Endothelial cell (in vitro differentiated cells): ENCODE results near the gene BCAS1. TPM values are rescaled to one million over a fixed set of nuclear protein-coding genes. Genes with fewer than 3 reads are reported as not detected.

Experiments used
- DNase-seq: peaks from one replicate; pipeline ENCODE4 v3.0.0; 2021; ENCODE audit warnings: low spot score
- H3K27ac Mint-ChIP-seq: one replicate; pipeline ENCODE4 v1.8.0; 2021; ENCODE audit warnings: mixed read lengths, inconsistent platforms; ENCODE audit not compliant: unreplicated experiment
- H3K27me3 Mint-ChIP-seq: one replicate; pipeline ENCODE4 v1.8.0; 2021; ENCODE audit warnings: mild to moderate bottlenecking, moderate library complexity, mixed read lengths, inconsistent platforms; ENCODE audit not compliant: unreplicated experiment
- H3K36me3 Mint-ChIP-seq: one replicate; pipeline ENCODE4 v1.8.0; 2021; ENCODE audit warnings: mild to moderate bottlenecking, low read depth, mixed read lengths, inconsistent platforms; ENCODE audit not compliant: unreplicated experiment
- H3K4me1 Mint-ChIP-seq: one replicate; pipeline ENCODE4 v1.8.0; 2021; ENCODE audit warnings: mild to moderate bottlenecking, mixed read lengths, inconsistent platforms; ENCODE audit not compliant: unreplicated experiment
- H3K4me3 Mint-ChIP-seq: one replicate; pipeline ENCODE4 v1.8.0; 2021; ENCODE audit warnings: mild to moderate bottlenecking, mixed read lengths, inconsistent platforms; ENCODE audit not compliant: unreplicated experiment
- H3K9me3 Mint-ChIP-seq: one replicate; pipeline ENCODE4 v1.8.0; 2021; ENCODE audit warnings: mixed read lengths, inconsistent platforms; ENCODE audit not compliant: unreplicated experiment
- total RNA-seq: library from RNA; stranded (reverse); fragmentation: NEBNext Ultra II Directional; extraction: Animal tissue kit (Norgen Biotek cat#: 25700); gene quantifications from one replicate; pipeline ENCODE4 v1.2.1, GENCODE V29; 2021; ENCODE audit not compliant: unreplicated experiment
- TF ChIP-seq, protein P1 (sequence below): fragments of 200-600 bp; sonication (generic); IDR thresholded peaks from one replicate; pipeline ENCODE4 v1.5.0; 2021; ENCODE audit warnings: antibody characterized with exemption; ENCODE audit not compliant: unreplicated experiment

BCAS1 gene
- total RNA-seq, 1 donor from 2014 or later: 0.05 TPM

DNA sequence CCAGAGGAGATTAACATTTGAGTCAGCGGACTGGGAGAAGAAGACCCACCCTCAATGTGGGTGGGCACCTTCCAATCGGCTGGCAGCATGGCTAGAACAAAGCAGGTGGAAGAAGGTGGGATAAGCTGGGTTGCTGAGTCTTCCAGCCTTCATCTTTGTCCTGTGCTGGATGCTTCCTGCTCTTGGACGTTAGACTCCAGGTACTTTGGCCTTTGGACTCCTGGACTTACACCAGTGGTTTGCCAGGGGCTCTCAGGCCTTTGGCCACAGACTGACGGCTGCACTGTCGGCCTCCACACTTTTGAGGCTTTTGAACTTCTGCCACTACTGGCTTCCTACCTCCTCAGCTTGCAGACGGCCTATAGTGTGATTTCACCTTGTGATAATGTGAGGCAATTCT lies 50.8 kb downstream of the BCAS1 start:
- Mint-ChIP-seq H3K4me3 (no peak overlapping the region), H3K27me3 (no peaks in the 10 kb centered on the region), H3K4me1 (peaks cover 6% of the 10 kb centered on the region), H3K36me3 (no peaks in the 10 kb centered on the region), H3K27ac (no peak overlapping the region), H3K9me3 (no peaks in the 10 kb centered on the region)
- TF ChIP-seq, protein P1, sequence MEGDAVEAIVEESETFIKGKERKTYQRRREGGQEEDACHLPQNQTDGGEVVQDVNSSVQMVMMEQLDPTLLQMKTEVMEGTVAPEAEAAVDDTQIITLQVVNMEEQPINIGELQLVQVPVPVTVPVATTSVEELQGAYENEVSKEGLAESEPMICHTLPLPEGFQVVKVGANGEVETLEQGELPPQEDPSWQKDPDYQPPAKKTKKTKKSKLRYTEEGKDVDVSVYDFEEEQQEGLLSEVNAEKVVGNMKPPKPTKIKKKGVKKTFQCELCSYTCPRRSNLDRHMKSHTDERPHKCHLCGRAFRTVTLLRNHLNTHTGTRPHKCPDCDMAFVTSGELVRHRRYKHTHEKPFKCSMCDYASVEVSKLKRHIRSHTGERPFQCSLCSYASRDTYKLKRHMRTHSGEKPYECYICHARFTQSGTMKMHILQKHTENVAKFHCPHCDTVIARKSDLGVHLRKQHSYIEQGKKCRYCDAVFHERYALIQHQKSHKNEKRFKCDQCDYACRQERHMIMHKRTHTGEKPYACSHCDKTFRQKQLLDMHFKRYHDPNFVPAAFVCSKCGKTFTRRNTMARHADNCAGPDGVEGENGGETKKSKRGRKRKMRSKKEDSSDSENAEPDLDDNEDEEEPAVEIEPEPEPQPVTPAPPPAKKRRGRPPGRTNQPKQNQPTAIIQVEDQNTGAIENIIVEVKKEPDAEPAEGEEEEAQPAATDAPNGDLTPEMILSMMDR: no peak
- no peak for DNase-seq

DNA sequence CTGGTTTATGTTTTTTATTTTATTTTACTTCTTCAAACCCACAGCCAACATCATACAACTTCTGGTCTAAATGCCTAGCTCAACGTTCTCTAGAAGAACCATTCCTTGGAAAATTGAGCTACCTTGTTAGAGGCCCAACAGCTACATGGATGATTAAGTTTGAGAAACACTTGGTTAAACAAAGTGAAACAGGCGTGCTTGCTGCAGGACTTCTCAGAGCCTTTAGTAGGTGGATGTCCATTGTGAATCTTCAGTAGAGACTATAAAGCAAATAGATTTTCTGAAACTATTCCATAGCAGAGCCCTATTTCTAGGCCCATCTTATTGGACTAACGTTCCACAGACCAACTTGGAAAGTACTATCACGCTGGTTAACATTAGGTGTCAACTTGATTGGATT lies 51.3 kb downstream of the BCAS1 start:
- Mint-ChIP-seq H3K9me3 (no peaks in the 10 kb centered on the region), H3K4me1 (peaks cover 9% of the 10 kb centered on the region), H3K36me3 (no peaks in the 10 kb centered on the region), H3K4me3 (no peak overlapping the region), H3K27me3 (no peaks in the 10 kb centered on the region), H3K27ac (no peak overlapping the region)
- no peak for DNase-seq
- TF ChIP-seq, protein P1: no peak

DNA sequence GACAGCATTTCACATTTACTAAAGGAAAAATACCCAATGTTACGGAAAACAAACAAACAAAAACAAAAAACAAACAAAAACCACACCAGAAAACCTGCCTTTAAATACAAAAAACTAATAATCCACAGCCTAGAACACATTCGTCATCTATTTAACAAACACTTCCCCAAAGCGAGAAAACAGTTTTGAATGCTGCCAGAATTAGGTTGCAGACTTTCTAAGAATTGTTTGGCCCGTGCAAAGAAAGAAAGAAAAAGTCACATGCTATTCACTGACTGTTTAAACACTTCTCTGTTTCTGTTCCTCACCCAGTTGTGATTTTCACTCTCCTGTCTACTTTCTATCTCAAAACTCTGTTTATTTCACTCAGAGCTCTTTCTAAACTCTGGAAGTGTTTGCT lies 52.5 kb downstream of the BCAS1 start:
- TF ChIP-seq, protein P1: no peak
- Mint-ChIP-seq H3K9me3 (no peaks in the 10 kb centered on the region), H3K27me3 (no peaks in the 10 kb centered on the region), H3K4me1 (peaks cover 9% of the 10 kb centered on the region), H3K4me3 (no peak overlapping the region), H3K36me3 (no peaks in the 10 kb centered on the region), H3K27ac (no peak overlapping the region)
- DNase-seq: no peak

DNA sequence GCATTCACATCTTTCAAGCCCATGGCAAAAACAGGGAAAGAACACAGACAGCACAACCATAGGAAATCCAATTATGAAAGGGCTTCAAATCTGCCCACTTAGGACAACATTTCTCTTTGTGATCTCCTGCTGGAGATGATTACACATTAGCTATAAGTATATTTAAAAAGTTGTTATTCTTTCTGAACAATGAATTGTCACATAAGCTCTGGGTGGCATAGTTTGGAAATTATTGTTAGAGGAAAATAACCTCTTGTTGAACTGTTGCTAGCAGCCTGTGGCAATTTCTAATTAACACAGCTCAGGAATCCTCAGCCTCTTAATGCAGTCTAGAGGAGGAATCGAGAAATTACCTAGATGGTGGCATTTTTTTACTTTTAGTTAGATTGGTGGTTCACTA lies 54.9 kb downstream of the BCAS1 start:
- DNase-seq: no peak
- H3K9me3 Mint-ChIP-seq: no peaks in the 10 kb centered on the region
- no peaks in the 10 kb centered on the region for H3K36me3 Mint-ChIP-seq
- no peaks in the 10 kb centered on the region for H3K27me3 Mint-ChIP-seq
- no peak overlapping the region for H3K27ac Mint-ChIP-seq
- H3K4me3 Mint-ChIP-seq: no peak overlapping the region
- TF ChIP-seq, protein P1: no peak
- H3K4me1 Mint-ChIP-seq: peaks cover 5% of the 10 kb centered on the region

DNA sequence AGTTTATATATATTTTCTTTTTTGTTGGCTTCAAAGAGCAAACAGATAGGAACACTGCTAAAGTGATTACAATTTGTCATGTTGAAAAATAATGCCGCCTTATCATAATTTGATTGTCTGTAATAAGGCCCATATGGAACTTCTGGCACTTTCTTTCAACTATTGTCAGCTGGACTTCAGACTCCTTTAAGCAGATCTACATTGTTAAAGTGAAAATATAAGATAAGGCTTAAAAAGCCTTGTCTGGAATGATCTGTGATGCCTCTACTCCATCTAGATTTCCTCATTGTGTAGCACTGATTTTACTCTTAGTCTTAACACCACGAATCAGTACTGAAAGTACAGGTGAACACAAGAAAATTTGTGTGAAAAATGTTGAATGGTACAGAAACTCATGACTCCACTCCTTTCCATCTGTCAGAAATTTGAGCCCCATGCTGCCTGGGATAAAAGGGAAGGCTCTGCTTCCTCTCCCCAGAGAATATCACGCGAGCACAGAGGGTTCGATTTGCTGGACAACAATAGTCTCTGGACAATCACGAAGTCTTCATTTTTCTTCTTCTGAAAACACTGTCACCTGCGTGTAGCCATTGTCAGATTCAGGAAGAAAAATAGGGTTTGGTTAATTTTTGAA lies 56.0 kb downstream of the BCAS1 start:
- Mint-ChIP-seq H3K9me3 (no peaks in the 10 kb centered on the region), H3K27me3 (no peaks in the 10 kb centered on the region), H3K4me1 (peaks cover 5% of the 10 kb centered on the region), H3K27ac (no peak overlapping the region), H3K4me3 (no peak overlapping the region), H3K36me3 (no peaks in the 10 kb centered on the region)
- DNase-seq: no peak
- TF ChIP-seq, protein P1: no peak
